HG02623 (cell line): ENCODE measurements around the gene HES6.

Experiments
- ATAC-seq: cut with Tn5 transposase; IDR thresholded peaks from one replicate; pipeline ENCODE4 v1.9.1; 2021; ENCODE audit warnings: moderate library complexity; ENCODE audit not compliant: unreplicated experiment

Gene HES6

GRCh38 chr2:238202326-238203093, 37.3 kb downstream of the HES6 start:
- no peak for ATAC-seq

DNA sequence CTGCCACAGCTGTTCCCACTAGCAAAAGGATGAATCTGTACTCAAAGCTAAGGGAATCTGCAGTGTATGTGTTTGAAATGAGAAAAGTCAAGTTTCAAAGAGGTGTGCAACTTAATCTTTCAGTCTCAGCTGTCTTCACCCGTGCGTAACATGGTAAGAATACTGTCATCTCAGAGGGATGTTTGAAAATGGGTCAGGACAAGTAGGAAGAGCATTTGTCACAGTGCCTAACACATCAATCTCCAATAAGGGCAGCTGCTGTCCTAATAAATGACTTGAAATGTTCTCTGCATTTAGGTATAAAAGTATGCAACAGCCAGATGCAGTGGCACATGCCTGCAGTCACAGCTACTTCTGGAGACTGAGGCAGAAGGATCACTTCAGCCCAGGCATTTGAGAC, 49.4 kb downstream of the HES6 start:
- ATAC-seq, result no peak
